NCI-H1694 (cell line): ENCODE measurements around the gene ZNF3.

ENCODE experiments used
- DNase-seq: peaks from one replicate; lab custom pipeline; 2025; lab: John Stamatoyannopoulos, UW

The ZNF3 gene

DNA sequence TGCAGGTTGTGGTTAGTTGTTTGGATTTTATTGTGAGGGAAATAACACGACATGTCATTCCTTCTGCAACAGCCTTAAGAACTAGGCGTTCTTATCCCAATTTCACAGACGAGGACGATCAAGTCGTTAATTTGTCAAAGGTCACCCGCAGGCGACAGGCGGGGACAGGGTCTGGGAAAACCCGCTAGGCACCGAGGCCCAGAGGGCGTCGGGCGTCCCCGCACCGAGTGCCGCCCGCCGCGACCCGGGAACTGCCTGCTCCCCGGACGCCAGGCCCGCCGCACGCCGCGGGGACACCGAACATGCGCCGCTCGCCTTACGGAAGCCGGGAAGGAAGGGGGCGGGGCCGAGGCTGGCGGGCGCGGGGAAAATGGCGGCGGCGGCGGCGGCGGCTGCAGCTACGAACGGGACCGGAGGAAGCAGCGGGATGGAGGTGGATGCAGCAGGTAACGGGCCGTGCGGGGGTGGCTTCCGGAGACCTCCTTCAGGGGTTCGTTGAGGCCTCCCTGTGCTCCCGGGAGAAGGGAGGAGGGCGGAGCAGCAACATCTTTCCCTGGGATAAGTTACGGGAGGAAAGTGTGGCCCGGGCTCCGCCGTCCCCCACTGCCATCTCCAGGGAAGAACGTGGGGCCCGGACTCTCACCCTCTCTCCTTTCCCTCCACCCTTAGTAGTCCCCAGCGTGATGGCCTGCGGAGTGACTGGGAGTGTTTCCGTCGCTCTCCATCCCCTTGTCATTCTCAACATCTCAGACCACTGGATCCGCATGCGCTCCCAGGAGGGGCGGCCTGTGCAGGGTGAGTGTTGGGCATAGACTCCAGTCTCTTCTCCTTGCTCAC, 7.3 kb upstream of the ZNF3 start, which contains the start of gene COPS6:
COPS6 (plus strand) TSS at position 349 of the 837 bp plus-strand sequence; CDS start at position 371, 22 bp downstream.
- DNase-seq, result peak; percentile 42

GRCh38 chr7:100088095-100088620, 6.6 kb upstream of the ZNF3 start:
- no peak for DNase-seq

GRCh38 chr7:100087055-100087750, 5.7 kb upstream of the ZNF3 start:
- DNase-seq, result no peak

GRCh38 chr7:100085515-100085914, 4.0 kb upstream of the ZNF3 start:
- no peak for DNase-seq

GRCh38 chr7:100082978-100083377, 1.5 kb upstream of the ZNF3 start:
- DNase-seq, result no peak

- peak; percentile 12 for DNase-seq
These were observed 502 bp downstream of the ZNF3 start for GRCh38 chr7:100080907-100081534.

DNA sequence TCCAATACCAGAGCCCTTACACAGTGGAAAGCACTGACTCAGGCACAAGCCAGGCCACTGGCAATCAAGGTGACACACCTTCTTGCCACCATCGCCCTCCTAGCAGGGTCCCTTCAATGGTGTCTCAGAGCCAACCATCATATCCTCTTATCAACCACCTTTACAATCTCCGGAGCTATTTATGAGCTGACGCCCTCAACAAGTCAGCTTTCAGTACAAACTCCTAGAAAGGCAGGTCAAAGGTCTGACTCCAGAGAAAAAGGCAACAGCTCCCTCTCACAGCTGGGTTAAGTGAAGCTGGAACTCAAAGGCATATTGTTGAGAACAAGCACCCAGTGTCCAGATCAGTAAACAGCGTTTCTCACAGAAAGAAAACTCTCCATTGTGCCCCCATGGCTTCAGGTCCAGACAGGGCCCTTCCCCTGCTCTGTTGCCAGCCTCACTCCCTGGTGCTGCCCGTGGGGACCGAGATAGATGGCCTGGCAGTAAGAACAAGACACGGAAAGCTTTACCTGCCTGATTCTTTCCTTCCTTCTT, 2.4 kb downstream of the ZNF3 start:
- DNase-seq, result no peak

- DNase-seq, result no peak
These were observed 4.3 kb downstream of the ZNF3 start for GRCh38 chr7:100077205-100077604.

DNA sequence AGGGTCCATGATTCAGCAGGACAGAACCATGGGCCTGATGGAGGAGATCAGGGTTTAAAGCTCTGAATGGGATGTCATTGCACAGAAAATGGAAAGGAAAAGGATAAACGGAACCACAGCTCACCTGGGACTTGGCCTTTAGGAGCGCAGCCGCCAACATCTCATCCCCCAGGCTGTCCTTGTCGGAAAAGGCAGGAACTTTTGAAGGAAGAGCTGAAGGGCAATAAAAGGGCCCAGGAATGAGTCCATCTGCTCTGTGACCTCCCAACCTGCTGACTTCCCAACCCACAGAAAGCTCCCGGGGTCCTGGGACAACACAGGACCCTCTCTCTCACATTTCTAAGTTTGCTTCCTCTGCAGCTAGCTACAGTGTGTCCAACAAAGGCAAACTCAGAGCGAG, 6.1 kb downstream of the ZNF3 start:
- no peak for DNase-seq

DNA sequence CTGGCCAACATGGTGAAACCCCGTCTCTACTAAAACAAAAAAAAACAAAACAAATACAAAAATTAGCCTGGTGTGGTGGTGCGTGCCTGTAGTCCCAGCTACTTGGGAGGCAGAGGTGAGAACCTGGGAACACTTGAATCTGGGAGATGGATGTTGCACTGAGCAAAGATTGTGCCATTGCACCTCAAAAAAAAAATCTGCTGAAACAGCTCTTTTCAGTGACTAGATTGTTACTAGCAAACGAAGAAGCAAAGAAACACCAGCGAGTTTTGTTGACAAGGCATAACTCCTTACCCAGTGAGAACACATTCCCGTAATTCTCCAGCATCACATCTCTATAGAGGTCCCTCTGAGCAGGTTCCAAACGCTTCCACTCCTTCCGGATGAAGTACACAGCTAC, 6.7 kb downstream of the ZNF3 start:
- DNase-seq, result no peak

GRCh38 chr7:100072462-100072861, 9.1 kb downstream of the ZNF3 start:
- DNase-seq, result no peak

GRCh38 chr7:100071018-100071723, 10.4 kb downstream of the ZNF3 start:
- DNase-seq, result no peak

DNA sequence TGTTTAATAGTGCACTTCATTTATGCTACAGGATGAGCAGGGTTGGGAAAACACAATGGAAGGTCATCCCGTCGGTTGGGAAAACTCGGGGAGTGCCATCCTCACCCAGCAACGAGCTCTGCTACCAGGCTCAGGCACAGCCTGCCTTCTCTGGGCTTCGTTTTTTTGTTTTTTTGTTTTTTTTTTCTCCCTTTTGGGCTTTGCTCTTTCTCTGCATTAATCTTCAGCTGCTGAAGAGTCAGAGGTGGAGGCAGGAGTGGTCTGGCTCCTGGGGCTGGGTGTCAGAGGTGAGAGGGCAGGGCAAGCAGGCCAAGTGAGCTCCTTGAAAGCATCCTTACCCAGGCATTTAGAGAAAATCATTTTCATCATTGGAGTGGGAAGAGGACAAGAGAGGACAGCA, 11.5 kb downstream of the ZNF3 start:
- DNase-seq, result no peak

GRCh38 chr7:100066953-100067352, 14.6 kb downstream of the ZNF3 start:
- no peak for DNase-seq

DNA sequence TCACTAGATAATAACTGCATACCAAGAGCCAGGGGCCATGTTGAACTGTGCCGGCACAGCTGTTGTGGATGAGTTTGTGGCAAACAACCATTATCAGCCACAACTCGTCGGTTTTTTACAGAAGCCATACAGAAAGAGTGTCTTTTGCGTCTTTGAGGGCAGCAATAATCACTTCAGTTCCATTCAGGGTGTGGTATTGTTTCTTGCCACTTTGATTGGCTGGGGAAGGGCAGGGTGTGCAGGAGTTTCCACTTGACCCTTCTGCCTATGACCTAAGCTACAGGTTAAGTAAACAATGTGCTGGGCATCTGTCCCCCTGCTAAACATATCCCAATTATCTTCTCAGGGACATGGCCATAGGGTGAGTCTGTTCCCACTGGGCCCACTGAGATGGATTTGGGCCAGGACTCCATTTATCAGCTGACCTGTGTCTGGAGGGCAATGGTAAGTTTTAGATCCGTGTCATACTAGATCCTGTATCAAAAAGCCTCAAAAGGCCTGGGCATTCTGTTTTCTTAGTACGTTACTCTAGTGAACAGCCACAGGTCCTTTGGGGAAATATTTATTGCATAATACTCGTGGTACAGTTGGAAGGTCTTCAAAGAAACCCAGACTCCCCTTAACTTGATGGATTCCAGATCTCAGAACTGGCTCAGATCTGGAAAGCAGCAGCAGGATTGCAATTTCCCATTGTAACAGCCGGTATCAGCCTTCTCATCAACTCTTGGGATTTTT, 15.9 kb downstream of the ZNF3 start:
- DNase-seq, result no peak

DNA sequence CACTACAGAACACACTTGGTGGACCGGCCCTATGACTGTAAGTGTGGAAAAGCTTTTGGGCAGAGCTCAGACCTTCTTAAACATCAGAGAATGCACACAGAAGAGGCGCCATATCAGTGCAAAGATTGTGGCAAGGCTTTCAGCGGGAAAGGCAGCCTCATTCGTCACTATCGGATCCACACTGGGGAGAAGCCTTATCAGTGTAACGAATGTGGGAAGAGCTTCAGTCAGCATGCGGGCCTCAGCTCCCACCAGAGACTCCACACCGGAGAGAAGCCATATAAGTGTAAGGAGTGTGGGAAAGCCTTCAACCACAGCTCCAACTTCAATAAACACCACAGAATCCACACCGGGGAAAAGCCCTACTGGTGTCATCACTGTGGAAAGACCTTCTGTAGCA, 17.4 kb downstream of the ZNF3 start:
- no peak for DNase-seq

DNA sequence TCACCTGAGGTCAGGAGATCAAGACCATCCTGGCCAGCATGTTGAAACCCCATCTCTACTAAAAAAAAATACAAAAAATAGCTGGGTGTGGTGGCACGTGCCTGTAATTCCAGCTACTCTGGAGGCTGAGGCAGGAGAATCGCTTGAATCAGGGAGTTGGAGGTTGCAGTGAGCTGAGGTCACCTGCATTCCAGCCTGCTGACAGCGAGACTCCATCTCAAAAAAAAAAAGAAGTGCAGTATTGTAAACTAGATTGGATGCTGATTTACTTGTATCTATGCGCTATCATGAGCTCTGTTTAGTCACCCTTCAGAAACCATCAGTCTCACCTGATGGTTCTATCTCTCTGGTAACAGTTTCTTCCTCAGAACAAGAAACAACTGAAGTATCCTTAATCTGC, 18.1 kb downstream of the ZNF3 start:
- no peak for DNase-seq

DNA sequence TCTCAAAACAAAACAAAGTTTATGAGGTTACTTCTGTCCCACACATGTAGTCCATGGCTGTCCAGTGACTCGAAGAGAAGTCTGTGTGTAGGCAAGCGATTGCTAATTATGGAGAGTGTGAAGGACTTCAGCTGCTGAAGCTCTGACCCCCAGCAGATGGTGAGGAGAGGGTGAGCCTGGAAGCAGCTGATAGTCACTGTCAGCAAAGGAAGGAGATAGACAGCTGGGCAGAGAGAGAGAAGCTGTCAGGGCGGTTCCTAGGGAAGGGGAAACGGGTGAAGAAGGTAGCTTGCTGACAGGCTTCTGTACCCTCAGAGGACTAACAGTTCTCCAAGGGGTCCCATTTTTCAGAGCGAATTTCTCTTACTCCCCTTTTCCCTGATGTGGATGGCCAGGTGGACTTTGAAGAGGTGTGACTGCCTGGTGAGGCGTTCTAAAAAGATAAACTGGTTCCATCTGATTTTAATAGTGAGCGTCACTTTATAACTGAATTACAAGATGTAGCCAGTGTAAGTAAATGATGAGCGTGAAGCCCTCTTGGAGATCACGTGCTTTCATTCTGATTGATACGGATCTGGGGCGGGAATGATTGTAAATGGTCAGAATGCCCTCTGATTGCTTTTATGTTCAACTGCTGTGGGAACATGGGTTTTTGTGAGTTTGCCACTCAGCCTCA, 19.9 kb downstream of the ZNF3 start:
- DNase-seq, result no peak

DNA sequence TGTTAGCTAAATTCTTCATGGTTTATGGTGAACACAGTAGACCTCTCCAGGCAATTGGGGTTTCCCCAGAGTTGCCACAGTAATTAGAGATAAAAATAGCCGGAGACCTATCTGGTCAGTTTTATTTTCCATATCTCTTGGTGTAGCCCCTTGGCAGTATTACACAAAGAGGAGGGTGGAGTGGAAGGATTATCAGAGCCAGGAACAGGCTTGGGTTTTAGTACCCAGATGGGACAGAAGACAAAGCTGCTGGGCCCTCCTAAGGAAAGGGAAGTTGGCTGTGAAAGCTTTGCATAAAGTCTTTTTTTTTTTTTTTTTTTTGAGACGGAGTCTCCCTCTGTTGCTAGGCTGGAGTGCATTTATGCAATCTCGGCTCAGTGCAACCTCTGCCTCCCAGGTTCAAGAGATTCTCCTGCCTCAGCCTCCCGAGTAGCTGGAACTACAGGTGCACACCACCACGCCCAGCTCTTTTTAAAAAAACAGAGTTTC, 22.2 kb downstream of the ZNF3 start:
- no peak for DNase-seq

DNA sequence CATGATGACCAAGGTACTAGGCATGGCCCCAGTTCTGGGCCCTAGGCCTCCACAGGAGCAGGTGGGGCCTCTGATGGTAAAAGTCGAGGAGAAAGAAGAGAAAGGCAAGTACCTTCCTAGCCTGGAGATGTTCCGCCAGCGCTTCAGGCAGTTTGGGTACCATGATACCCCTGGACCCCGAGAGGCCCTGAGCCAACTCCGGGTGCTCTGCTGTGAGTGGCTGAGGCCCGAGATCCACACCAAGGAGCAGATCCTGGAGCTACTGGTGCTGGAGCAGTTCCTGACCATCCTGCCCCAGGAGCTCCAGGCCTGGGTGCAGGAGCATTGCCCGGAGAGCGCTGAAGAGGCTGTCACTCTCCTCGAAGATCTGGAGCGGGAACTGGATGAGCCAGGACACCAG, 24.5 kb downstream of the ZNF3 start:
- DNase-seq, result no peak
